ENCODE measurements around the gene CENPU.

CENPU gene

DNA sequence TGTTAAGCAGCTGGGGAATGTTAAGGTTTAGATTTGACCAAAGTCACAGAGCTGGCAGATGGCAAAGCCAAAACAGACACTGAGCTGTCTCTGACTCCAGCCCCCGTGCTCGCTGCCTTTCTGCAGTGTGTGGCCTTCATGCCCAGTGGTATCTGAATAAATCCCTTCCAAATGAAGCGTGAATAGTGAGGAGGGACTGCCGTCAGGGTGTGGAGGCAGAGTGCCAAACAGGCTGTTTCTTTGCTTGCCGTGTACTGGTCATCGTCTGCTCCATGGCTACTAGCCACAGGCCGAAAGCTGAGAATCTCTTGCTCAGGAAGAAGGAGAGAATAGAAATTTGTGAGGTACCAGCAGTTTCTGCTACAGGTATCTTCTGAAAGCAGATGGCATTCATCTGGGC, 64.6 kb downstream of the CENPU start:
- CTCF ChIA-PET: no interaction called here
- no peak for DNase-seq (ENCODE audit: low read depth, low spot score)
- H3K4me3 ChIP-seq (ENCODE audit: low read depth, low read length): no peak overlapping the region
- POLR2A ChIA-PET: no interaction called here
- TF ChIP-seq, protein P1, sequence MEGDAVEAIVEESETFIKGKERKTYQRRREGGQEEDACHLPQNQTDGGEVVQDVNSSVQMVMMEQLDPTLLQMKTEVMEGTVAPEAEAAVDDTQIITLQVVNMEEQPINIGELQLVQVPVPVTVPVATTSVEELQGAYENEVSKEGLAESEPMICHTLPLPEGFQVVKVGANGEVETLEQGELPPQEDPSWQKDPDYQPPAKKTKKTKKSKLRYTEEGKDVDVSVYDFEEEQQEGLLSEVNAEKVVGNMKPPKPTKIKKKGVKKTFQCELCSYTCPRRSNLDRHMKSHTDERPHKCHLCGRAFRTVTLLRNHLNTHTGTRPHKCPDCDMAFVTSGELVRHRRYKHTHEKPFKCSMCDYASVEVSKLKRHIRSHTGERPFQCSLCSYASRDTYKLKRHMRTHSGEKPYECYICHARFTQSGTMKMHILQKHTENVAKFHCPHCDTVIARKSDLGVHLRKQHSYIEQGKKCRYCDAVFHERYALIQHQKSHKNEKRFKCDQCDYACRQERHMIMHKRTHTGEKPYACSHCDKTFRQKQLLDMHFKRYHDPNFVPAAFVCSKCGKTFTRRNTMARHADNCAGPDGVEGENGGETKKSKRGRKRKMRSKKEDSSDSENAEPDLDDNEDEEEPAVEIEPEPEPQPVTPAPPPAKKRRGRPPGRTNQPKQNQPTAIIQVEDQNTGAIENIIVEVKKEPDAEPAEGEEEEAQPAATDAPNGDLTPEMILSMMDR (IDR thresholded peaks at IDR 0.05; ENCODE audit: insufficient read depth, low read length, missing control alignments): no peak

DNA sequence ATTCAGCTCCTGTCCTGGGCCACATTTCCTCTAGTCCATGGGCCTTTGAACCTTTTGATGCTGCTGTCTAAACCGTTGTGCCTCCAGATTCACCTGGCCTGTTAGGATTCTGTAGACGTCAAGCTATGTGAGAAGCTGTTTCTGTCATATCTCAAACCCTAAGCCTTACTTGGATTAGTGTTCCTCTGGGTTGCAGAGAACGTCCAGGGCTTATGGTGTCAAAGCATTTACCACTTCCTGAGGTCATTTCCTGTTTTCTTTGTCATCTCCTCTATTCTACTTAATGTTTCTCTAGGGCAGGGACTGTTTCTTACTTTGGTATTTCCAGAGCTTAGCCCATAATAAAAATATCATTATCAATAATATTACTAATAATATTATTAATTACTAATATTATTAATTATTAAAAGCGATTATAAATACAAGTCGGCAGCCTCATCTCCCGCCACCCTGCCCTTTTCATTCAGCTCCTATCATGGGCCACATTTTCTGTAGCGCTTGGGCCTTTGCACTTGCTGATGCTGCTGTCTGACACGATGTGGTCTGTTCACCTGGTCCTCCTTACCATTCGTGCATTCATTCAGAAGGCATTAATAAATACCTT, 65.3 kb downstream of the CENPU start:
- no peak overlapping the region for H3K4me3 ChIP-seq (ENCODE audit: low read depth, low read length)
- TF ChIP-seq, protein P1 (IDR thresholded peaks at IDR 0.05; ENCODE audit: insufficient read depth, low read length, missing control alignments): no peak
- CTCF ChIA-PET: no interaction called here
- POLR2A ChIA-PET: no interaction called here
- no peak for DNase-seq (ENCODE audit: low read depth, low spot score)

DNA sequence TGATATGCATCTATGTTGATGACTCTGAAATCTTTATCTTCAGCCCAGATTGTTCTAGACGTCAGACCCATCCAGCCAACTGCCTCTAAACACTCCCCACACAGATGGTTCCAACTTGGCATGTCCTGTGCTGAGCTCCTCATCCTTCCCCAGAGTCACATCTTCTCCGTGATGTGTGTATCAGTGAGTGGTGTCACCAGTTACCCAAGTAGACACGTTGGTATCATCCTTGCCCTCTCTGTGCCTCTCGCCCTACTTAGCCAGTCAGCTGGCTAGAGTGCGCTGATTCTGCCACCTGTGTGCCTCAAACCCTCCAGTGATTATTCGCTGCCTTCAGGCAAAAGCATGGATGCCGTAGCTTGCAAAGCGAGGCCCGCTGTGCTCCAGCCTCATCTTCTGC, 65.8 kb downstream of the CENPU start:
- no peak for DNase-seq (ENCODE audit: low read depth, low spot score)
- TF ChIP-seq, protein P1 (IDR thresholded peaks at IDR 0.05; ENCODE audit: insufficient read depth, low read length, missing control alignments): no peak
- no peak overlapping the region for H3K4me3 ChIP-seq (ENCODE audit: low read depth, low read length)
- ChIA-PET POLR2A (no interaction called here), CTCF (interaction anchor here (1.0 kb wide), 1 partner anchor 64 kb away, joined by 3 read pairs; no protein-coding TSS in a partner anchor)

DNA sequence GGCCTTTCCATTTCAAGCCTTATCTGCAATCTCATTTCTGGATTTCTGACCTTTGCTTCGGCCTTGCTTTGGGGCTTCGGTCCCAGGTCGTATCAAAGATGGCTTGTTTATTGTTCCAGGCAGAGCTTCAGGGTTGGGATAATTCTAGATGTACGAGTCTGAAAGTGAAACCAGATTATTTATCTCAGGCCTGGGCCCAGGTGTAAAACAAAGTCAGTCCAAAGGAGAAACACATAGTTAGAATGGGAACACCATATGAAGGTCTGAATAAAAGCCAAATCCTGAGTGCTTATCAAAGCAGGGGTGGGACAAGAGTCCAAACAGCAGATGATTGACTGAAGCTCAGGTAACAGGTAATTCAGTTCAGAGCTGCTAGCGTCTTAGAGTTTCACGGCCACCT, 67.2 kb downstream of the CENPU start:
- POLR2A ChIA-PET: no interaction called here
- TF ChIP-seq, protein P1 (IDR thresholded peaks at IDR 0.05; ENCODE audit: insufficient read depth, low read length, missing control alignments): no peak
- CTCF ChIA-PET: no interaction called here
- no peak overlapping the region for H3K4me3 ChIP-seq (ENCODE audit: low read depth, low read length)
- no peak for DNase-seq (ENCODE audit: low read depth, low spot score)

DNA sequence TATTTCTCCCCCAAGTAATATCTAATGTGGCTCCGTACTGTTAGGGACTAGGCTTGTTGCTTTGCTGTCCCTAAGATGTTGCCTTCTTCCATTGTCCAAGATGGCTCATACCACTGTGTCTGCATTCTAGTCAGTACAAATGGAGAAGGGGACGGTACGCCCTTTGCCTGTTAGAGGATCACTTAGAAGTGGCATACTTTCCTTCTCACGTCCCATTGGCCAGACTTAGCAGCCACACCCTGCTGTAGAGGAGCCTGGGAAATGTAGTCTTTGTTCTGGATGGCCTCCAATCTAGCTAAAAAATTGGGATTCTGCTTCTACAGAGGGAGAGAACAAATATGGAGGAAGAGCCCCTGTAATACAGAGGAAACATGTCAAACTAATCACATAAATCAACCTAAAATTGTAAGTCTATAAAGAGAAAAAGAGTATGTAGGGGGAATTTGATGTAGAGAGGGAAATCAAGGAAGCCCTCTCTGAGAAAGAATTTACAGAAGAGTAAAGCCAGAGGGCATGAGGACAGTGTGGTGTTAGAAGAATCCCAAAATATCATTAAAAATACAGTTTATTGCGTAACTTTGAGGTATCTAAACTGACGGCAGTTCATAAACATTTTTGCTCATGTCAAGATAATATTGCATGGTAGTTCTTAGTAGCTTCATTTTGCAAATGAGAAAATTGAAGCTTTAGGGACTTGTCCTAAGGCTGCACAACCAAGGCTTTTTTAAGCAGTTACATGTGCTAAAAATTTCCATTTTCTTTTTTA, 69.3 kb downstream of the CENPU start:
- CTCF ChIA-PET: interaction anchor here (1.1 to 1.5 kb wide), 2 partner anchors 11 to 81 kb away, joined by 4 read pairs; no protein-coding TSS in a partner anchor
- H3K4me3 ChIP-seq (ENCODE audit: low read depth, low read length): no peak overlapping the region
- no peak for DNase-seq (ENCODE audit: low read depth, low spot score)
- POLR2A ChIA-PET: no interaction called here
- TF ChIP-seq, protein P1 (IDR thresholded peaks at IDR 0.05; ENCODE audit: insufficient read depth, low read length, missing control alignments): no peak

DNA sequence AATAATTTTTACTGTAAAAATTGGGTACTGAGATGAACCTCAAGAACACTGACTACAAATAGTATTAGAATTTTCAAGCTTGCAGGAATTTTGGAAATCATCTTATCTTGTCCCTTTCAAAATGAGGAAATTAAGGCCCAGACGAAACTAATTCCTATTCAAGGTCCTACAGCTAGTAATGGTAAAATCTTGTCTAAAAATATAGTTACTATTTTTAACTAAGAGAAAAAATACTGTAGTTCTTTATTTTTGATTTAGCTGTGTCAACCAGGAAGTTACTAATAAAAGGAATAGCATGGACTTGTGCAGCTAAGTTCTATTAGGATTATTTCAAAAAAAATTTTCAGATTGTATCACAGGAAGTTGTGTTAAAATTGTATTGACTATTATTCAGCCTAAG, 71.7 kb downstream of the CENPU start:
- POLR2A ChIA-PET: no interaction called here
- TF ChIP-seq, protein P1 (IDR thresholded peaks at IDR 0.05; ENCODE audit: insufficient read depth, low read length, missing control alignments): no peak
- H3K4me3 ChIP-seq (ENCODE audit: low read depth, low read length): no peak overlapping the region
- no peak for DNase-seq (ENCODE audit: low read depth, low spot score)
- CTCF ChIA-PET: interaction anchor here (0.8 to 1.2 kb wide), 3 partner anchors 8 to 343 kb away, joined by 3 read pairs; no protein-coding TSS in a partner anchor
